COLO668 (cell line): ENCODE data around the gene LHFPL2.
"Not testable (repeated sequence)": the region's sequence is repeated elsewhere in the genome, so short reads cannot be mapped to it uniquely, and the experiment has no call there.

Experiments
- DNase-seq: peaks from one replicate; lab custom pipeline; 2025; ENCODE audit not compliant: unreplicated experiment; lab: John Stamatoyannopoulos, UW

The LHFPL2 gene

DNA sequence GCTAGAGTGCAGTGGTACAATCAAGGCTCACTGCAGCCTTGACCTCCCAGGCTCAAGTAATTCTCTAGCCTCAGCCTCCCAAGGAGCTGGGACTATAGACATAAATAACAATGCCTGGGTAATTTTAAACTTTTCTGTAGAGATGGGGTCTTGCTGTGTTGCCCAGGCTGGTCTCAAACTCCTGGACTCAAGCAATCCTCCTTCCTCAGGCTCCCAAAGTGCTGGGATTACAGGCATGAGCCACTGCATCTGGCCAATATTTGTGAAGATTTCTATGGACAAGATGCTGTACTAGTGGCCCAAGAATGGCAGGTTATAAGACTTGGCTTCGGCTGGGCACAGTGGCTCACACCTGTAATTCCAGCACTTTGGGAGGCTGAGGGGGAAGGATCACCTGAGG lies 18.4 kb upstream of the LHFPL2 start:
- DNase-seq = not testable (repeated sequence)

DNA sequence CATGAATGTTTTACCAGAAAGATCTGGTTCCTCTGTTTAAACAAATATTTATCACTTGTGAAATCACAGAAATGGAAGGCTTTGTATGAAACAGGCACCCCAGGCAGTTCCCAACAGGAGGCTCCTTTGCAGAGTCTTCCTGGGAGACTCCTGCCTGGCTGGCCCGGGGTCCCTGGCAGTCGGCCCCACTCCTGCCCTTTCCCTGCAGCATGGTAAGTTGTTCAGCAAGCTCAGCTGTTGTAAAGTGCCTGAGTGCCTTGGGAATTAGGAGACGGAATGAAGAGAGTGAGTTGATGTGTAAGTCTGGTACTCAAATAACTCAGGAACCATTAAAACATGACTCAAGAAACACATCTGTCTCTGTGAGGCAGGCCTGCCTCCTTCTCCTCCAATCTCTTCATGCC lies 17.5 kb upstream of the LHFPL2 start:
- DNase-seq = no peak

GRCh38 chr5:78665534-78665933 lies 17.0 kb upstream of the LHFPL2 start:
- DNase-seq = no peak

DNA sequence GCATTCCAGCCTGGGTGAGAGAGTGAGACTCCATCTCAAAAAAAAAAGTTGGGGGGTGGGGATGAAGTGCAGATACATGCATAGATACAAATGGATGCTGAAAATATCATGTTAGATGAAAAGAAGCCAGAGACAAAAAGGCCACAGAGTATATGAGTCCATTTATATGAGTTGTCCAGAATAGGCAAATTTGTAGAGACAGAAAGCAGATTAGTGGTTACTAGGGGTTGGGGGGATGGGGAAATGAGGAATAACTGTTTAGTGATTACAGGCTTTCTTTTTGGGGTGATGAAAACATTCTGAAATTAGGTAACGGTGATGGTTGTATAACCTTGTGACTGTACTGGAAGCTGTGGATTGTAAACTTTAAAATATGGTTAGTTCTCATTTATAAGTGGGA lies 13.8 kb upstream of the LHFPL2 start:
- DNase-seq = no peak

DNA sequence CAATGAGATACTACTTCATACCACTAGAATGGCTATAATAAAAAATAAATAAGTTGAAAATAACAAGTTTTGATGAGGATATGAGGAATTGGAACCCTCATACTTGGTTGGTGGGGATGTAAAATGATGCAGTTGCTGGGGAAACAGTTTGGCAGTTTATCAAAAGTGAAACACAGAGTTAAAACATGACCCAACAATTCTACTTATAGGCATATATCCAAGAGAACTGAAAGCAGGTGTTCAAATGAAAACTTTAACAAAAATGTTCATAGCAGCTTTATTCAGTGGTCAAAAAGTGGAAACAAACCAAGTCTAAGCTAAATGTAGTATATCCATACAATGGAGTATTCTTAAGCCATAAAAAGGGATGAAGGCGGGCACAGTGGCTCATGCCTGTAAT lies 13.1 kb upstream of the LHFPL2 start:
- DNase-seq = no peak

- no peak for DNase-seq
Measured at GRCh38 chr5:78661044-78661443, 12.5 kb upstream of the LHFPL2 start.

- no peak for DNase-seq
Measured at GRCh38 chr5:78660401-78660800, 11.8 kb upstream of the LHFPL2 start.

- DNase-seq = no peak
Measured at GRCh38 chr5:78659714-78660113, 11.1 kb upstream of the LHFPL2 start.

DNA sequence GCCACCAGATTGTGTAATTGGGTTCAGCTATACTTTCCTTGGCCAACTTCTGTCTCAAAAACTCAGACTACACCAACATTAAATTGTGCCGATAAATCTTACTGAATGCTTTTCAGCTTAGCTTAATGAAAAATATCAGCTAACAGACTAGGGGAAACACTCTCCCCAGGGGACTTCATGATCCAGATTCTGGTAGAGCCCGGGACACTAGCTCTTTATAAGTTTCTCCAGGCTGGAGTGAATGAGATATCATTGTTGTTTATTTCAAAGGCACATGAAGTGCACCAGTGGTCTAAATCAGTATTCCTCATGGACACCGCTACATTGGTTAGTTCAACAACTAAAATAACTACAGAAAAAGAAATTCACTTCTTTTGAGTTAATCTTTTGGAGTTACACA lies 10.5 kb upstream of the LHFPL2 start:
- no peak for DNase-seq

GRCh38 chr5:78657201-78657600 lies 8.6 kb upstream of the LHFPL2 start:
- DNase-seq = no peak

- no peak for DNase-seq
Measured at GRCh38 chr5:78655746-78656290, 7.2 kb upstream of the LHFPL2 start.

- DNase-seq = no peak
Measured at GRCh38 chr5:78654386-78654785, 5.8 kb upstream of the LHFPL2 start.

DNA sequence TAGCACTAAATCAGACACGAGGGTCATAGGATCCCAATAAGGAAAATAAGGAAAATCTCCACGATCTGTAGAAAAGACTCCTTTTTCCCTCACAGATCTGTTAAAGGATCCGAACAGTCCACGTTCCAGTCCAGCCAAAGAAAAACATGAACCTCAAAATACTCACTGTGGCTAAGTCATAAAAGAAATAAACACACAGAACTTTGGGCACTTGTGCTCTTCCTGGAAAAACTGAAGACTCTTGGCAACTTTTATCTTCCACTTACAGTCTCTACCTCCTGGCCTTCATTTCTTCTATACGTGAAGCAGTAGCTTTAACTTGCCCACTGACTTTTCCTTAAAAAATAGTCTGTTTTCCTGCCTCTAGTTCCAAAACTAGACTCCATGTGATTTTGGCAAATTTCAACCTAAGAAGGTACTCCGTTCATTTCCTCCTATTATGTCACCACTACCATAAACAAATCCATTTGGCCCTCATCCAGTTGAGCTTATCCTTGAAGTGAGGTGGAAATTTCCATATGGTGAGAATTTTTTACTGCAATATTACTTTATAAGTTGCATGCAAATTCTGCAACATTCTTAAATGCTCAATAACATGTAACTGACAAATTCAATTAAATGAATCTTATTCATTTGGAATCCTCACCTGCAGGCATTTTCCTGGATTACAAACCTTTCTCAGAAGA lies 5.3 kb upstream of the LHFPL2 start:
- no peak for DNase-seq

- no peak for DNase-seq
Measured at GRCh38 chr5:78653031-78653430, 4.5 kb upstream of the LHFPL2 start.

DNA sequence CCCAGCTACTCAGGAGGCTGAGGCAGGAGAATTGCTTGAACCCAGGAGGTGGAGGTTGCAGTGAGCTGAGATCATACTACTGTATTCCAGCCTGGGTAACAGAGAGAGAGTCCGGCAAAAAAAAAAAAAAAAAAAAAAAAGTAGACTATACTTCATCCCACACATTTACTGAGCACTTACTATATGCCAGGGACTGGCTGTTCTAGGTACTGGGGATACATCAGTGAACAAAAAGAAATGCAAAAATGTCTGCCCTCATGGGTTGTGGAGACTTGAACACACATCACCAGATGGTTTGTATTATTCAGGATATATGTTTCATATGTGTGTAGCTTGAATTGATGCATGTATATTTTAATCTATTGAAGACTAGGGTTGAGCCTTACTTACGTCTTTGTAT lies 2.9 kb upstream of the LHFPL2 start:
- DNase-seq = no peak

DNA sequence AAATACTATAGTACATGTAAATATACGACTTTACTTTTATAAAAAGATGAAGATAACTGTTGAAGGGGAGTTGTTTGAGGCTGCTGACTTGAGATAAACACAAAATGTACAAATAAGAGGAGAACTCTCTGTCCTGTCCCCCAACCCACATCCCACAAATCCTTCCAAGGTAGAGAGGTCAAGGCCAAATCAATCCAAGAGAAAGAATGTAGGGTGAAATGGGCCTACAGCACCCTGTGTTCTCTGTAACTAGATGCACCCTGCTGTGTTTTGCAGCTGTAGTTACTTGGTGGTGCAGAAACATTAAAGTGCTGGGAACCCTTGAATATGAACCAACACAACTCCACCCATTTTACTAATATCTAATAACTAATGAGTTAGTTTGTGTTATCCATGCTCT lies 2.0 kb upstream of the LHFPL2 start:
- DNase-seq = no peak

- no peak for DNase-seq
Measured at GRCh38 chr5:78649861-78650496, 1.4 kb upstream of the LHFPL2 start.

GRCh38 chr5:78649211-78649695 lies 681 bp upstream of the LHFPL2 start:
- DNase-seq = peak; percentile 6

GRCh38 chr5:78647838-78648358 lies 674 bp downstream of the LHFPL2 start:
- peak; percentile 71 for DNase-seq

DNA sequence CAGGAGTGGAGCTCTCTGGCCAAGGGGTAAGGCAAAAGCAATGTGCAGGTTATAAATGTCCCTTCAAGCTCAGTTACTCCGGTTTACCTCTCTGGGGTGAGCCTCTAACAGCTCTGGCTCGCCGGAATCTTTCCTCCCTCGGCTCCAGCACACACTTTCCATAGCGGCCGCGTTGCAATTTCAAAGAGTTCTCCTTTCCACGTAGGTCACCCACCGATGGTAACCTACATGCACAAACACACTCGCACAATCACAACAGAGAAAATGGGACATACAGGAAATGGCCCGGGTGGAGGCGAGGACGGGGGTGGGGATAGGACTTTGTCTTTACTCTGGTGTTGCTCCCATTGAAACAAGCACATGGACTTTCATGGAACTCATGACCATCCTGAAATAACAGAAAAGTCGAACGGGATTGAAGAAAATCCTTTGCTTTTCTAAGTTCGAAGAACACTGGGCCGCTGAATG lies 1.2 kb downstream of the LHFPL2 start:
- peak; percentile 19 for DNase-seq

DNA sequence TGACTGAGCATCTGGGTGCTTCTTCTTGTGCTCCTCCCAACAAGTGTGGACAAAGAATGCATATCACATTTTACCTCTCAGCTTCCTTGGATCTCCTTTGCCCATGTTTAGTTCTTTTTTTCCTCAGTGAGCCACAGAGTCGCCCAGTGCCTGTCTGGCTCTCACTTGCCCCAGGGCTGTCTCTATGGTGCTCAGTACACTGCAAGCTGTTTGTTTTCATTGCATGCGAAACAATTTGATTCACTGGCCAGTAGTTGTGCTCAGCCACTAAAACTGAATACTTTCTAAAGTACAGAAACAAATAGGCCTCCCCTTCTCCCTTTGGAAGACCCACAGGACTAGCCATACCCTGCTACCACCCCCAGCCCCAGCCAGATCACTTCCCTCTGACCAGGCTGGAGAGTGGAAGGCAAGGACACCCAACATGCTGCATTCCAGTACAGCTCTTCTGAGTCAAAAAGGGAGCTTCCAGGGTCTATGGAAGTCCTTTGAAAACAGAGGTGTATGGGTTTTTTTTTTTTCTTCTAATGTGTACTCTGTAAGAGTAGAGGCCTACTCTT lies 3.8 kb downstream of the LHFPL2 start:
- no peak for DNase-seq

DNA sequence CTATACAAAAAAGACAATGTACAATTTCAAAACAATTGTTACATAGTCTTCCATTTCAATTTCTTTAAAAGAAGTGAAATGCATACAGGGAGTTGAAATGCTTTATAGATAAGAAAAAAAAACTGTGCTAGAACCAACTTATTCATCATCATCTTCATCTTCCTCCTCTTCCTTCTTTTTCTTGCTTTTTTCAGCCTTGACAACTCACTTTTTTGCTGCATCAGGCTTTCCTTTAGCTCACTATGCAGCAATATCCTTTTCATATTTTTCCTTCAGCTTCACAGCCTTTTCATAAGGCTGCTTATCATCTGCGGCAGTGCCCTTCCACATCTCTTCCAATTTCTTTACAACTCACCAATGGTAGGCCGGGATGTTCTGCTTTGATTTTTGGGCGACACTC lies 4.4 kb downstream of the LHFPL2 start:
- DNase-seq = no peak
